OCI-LY7 (cell line): ENCODE results near the gene PDE10A. TPM values are rescaled to one million over a fixed set of nuclear protein-coding genes. Genes with fewer than 3 reads are reported as not detected.

Experiments
- BruUV-seq: library from RNA; stranded (reverse); fragments of 400-500 nt; replicated peaks from 2 replicates; lab custom pipeline; 2021; lab: Mats Ljungman, UMichigan
- CTCF ChIA-PET: fragments of 300-600 bp; sonication (Branson Sonifier 250); formaldehyde crosslinking; loops from one replicate; lab custom pipeline; 2022; ENCODE audit warnings: antibody characterized with exemption; ENCODE audit not compliant: unreplicated experiment; lab: Charles Lee
- POLR2A ChIA-PET: fragments of 300-600 bp; sonication (Branson Sonifier 250); formaldehyde crosslinking; loops from one replicate; lab custom pipeline; 2022; ENCODE audit warnings: antibody characterized with exemption; lab: Charles Lee
- DNase-seq: peaks from one replicate; pipeline ENCODE4 v3.0.0-alpha.2; 2015; ENCODE audit warnings: low spot score
- H2AFZ ChIP-seq: fragments of 200-600 bp; sonication (generic), shearing (Covaris generic); 2 replicates; pipeline ENCODE4 v1.6.1; 2014; ENCODE audit warnings: mild to moderate bottlenecking, antibody characterized with exemption, low read length, moderate library complexity
- H3K27ac ChIP-seq: fragments of 200-600 bp; sonication (generic); 2 replicates; pipeline ENCODE4 v1.5.1; 2014; ENCODE audit warnings: mixed run types, low read depth, mild to moderate bottlenecking, moderate library complexity, low read length, inconsistent platforms; ENCODE audit not compliant: poor library complexity, severe bottlenecking
- H3K36me3 ChIP-seq: fragments of 200-600 bp; sonication (generic); 2 replicates; pipeline ENCODE4 v1.6.1; 2014; ENCODE audit warnings: mild to moderate bottlenecking, antibody characterized with exemption, low read length, moderate library complexity, mixed read lengths; ENCODE audit not compliant: insufficient read depth
- H3K4me1 ChIP-seq: fragments of 200-600 bp; sonication (generic); 2 replicates; pipeline ENCODE4 v1.5.1; 2014; ENCODE audit warnings: mild to moderate bottlenecking, low read length; ENCODE audit not compliant: insufficient read depth, poor library complexity, severe bottlenecking
- H3K4me2 ChIP-seq: fragments of 200-600 bp; sonication (generic); 2 replicates; pipeline ENCODE4 v1.6.1; 2014; ENCODE audit warnings: mild to moderate bottlenecking, low read length
- H3K4me3 ChIP-seq: fragments of 200-600 bp; sonication (generic); 2 replicates; pipeline ENCODE4 v1.5.1; 2014; ENCODE audit warnings: mild to moderate bottlenecking, low read depth, low read length; ENCODE audit not compliant: poor library complexity, severe bottlenecking
- H3K79me2 ChIP-seq: fragments of 200-600 bp; sonication (generic); 2 replicates; pipeline ENCODE4 v1.6.1; 2016; ENCODE audit warnings: low read depth, mild to moderate bottlenecking, low read length, moderate library complexity, mixed read lengths; ENCODE audit not compliant: insufficient read depth
- H3K9me2 ChIP-seq: fragments of 200-600 bp; sonication (generic); 2 replicates; pipeline ENCODE4 v1.6.1; 2016; ENCODE audit warnings: mild to moderate bottlenecking, low read length, mixed read lengths; ENCODE audit not compliant: insufficient read depth
- H3K9me3 ChIP-seq: fragments of 200-600 bp; sonication (generic); 2 replicates; pipeline ENCODE4 v1.6.1; 2014; ENCODE audit warnings: mild to moderate bottlenecking, mixed run types, low read length, mixed read lengths
- H4K20me1 ChIP-seq: fragments of 200-600 bp; sonication (generic); 2 replicates; pipeline ENCODE4 v1.6.1; 2014; ENCODE audit warnings: mild to moderate bottlenecking, antibody characterized with exemption, low read length, moderate library complexity, mixed read lengths; ENCODE audit not compliant: insufficient read depth
- CTCF ChIP-seq: fragments of 200-600 bp; sonication (generic); conservative IDR thresholded peaks from 2 replicates; pipeline ENCODE4 v1.5.1; 2014; ENCODE audit warnings: mild to moderate bottlenecking, antibody characterized with exemption, low read length, moderate library complexity, mixed read lengths
- EZH2phosphoT487 ChIP-seq: fragments of 200-600 bp; sonication (generic); IDR thresholded peaks from 2 replicates; pipeline ENCODE4 v1.6.1; 2018; ENCODE audit warnings: low read depth, borderline replicate concordance, mild to moderate bottlenecking, mixed run types, antibody characterized with exemption, low read length, moderate library complexity, mixed read lengths
- intact Hi-C: fragments of 100-400 bp; cut with micrococcal nuclease; formaldehyde crosslinking; loops from one replicate; pipeline ENCODE4 v1.10.0; 2022; ENCODE audit not compliant: unreplicated experiment
- total RNA-seq, 2 experiments: library from RNA; depleted of rRNA in 1 of 2; stranded (reverse); fragments of >200 nt in 1 of 2; shearing (Covaris generic) in 1 of 2; gene quantifications; 2 replicates each; pipeline ENCODE4 v1.2.3, GENCODE V29; 2014 to 2022

PDE10A gene
- total RNA-seq, 2 experiments from 2014 or later = not detected

GRCh38 chr6:165698868-165699267, 35.8 kb upstream of the PDE10A start:
- Histone ChIP-seq H4K20me1 (no peaks in the 10 kb centered on the region), H3K4me2 (no peak overlapping the region), H3K36me3 (no peaks in the 10 kb centered on the region), H3K9me3 (no peaks in the 10 kb centered on the region), H3K4me1 (no peaks in the 10 kb centered on the region), H3K4me3 (no peak overlapping the region), H2AFZ (no peak overlapping the region), H3K9me2 (no peaks in the 10 kb centered on the region), H3K79me2 (no peaks in the 10 kb centered on the region), H3K27ac (no peak overlapping the region)
- TF ChIP-seq CTCF (no peak), EZH2phosphoT487 (no peak)
- CTCF ChIA-PET = no interaction called here
- POLR2A ChIA-PET = no interaction called here
- intact Hi-C loops = no loop called here
- BruUV-seq = no TSS peak
- no peak for DNase-seq

- Histone ChIP-seq H3K9me3 (no peaks in the 10 kb centered on the region), H3K4me1 (no peaks in the 10 kb centered on the region), H3K9me2 (no peaks in the 10 kb centered on the region), H4K20me1 (no peaks in the 10 kb centered on the region), H3K4me3 (no peak overlapping the region), H3K79me2 (no peaks in the 10 kb centered on the region), H2AFZ (no peak overlapping the region), H3K27ac (no peak overlapping the region), H3K4me2 (no peak overlapping the region), H3K36me3 (no peaks in the 10 kb centered on the region)
- no peak for DNase-seq
- no TSS peak for BruUV-seq
- TF ChIP-seq CTCF (no peak), EZH2phosphoT487 (no peak)
- intact Hi-C loops = no loop called here
- CTCF ChIA-PET = no interaction called here
- POLR2A ChIA-PET = no interaction called here
Measured at GRCh38 chr6:165697171-165697570, 34.1 kb upstream of the PDE10A start.

- no peak overlapping the region for H3K4me3 ChIP-seq
- no peak for DNase-seq
- ChIA-PET CTCF (no interaction called here), POLR2A (no interaction called here)
- no peaks in the 10 kb centered on the region for H3K4me1 ChIP-seq
- no peaks in the 10 kb centered on the region for H3K36me3 ChIP-seq
- H2AFZ ChIP-seq = no peak overlapping the region
- no TSS peak for BruUV-seq
- no peaks in the 10 kb centered on the region for H3K9me3 ChIP-seq
- intact Hi-C loops = no loop called here
- no peaks in the 10 kb centered on the region for H4K20me1 ChIP-seq
- no peak overlapping the region for H3K27ac ChIP-seq
- TF ChIP-seq EZH2phosphoT487 (no peak), CTCF (no peak)
- H3K4me2 ChIP-seq = no peak overlapping the region
- H3K9me2 ChIP-seq = no peaks in the 10 kb centered on the region
- H3K79me2 ChIP-seq = no peaks in the 10 kb centered on the region
Measured at GRCh38 chr6:165695722-165696515, 32.9 kb upstream of the PDE10A start.
